ENCODE results near the gene KIF26B.

KIF26B gene

GRCh38 chr1:245598524-245599305, 443.9 kb downstream of the KIF26B start:
- no peak for DNase-seq (ENCODE audit: low read depth, low spot score)
- no peak overlapping the region for H3K27ac ChIP-seq

- H3K27ac ChIP-seq, result no peak overlapping the region
- DNase-seq (ENCODE audit: low read depth, low spot score), result no peak
Measured at GRCh38 chr1:245599371-245600174, 444.8 kb downstream of the KIF26B start.

GRCh38 chr1:245600658-245601057, 445.9 kb downstream of the KIF26B start:
- DNase-seq (ENCODE audit: low read depth, low spot score), result no peak
- no peak overlapping the region for H3K27ac ChIP-seq

GRCh38 chr1:245603311-245603865, 448.6 kb downstream of the KIF26B start:
- no peak for DNase-seq (ENCODE audit: low read depth, low spot score)
- no peak overlapping the region for H3K27ac ChIP-seq

- no peak overlapping the region for H3K27ac ChIP-seq
Measured at GRCh38 chr1:245604979-245605378, 450.2 kb downstream of the KIF26B start.

GRCh38 chr1:245605480-245606156, 450.8 kb downstream of the KIF26B start:
- H3K27ac ChIP-seq, result no peak overlapping the region
- DNase-seq (ENCODE audit: low read depth, low spot score), result no peak

More at GRCh38 chr1:245604979-245605378, 450.2 kb downstream of the KIF26B start:
- no peak for DNase-seq (ENCODE audit: low read depth, low spot score)

GRCh38 chr1:245606157-245606725, 451.5 kb downstream of the KIF26B start:
- DNase-seq (ENCODE audit: low read depth, low spot score), result no peak
- no peak overlapping the region for H3K27ac ChIP-seq

- no peak overlapping the region for H3K27ac ChIP-seq
- no peak for DNase-seq (ENCODE audit: low read depth, low spot score)
Measured at GRCh38 chr1:245608271-245608670, 453.5 kb downstream of the KIF26B start.

- DNase-seq (ENCODE audit: low read depth, low spot score), result no peak
- no peak overlapping the region for H3K27ac ChIP-seq
Measured at GRCh38 chr1:245609354-245610150, 454.8 kb downstream of the KIF26B start.

GRCh38 chr1:245611251-245611650, 456.5 kb downstream of the KIF26B start:
- DNase-seq (ENCODE audit: low read depth, low spot score), result no peak
- H3K27ac ChIP-seq, result no peak overlapping the region

GRCh38 chr1:245614476-245614875, 459.7 kb downstream of the KIF26B start:
- no peak overlapping the region for H3K27ac ChIP-seq
- DNase-seq (ENCODE audit: low read depth, low spot score), result no peak

- H3K27ac ChIP-seq, result no peak overlapping the region
- DNase-seq (ENCODE audit: low read depth, low spot score), result no peak
Measured at GRCh38 chr1:245615001-245615400, 460.2 kb downstream of the KIF26B start.

GRCh38 chr1:245621589-245621988, 466.8 kb downstream of the KIF26B start:
- no peak for DNase-seq (ENCODE audit: low read depth, low spot score)
- H3K27ac ChIP-seq, result no peak overlapping the region

GRCh38 chr1:245622332-245623014, 467.7 kb downstream of the KIF26B start:
- no peak for DNase-seq (ENCODE audit: low read depth, low spot score)
- no peak overlapping the region for H3K27ac ChIP-seq

GRCh38 chr1:245641384-245641783, 486.6 kb downstream of the KIF26B start:
- H3K27ac ChIP-seq, result no peak overlapping the region
- DNase-seq (ENCODE audit: low read depth, low spot score), result no peak

GRCh38 chr1:245645406-245645805, 490.6 kb downstream of the KIF26B start:
- DNase-seq (ENCODE audit: low read depth, low spot score), result no peak
- no peak overlapping the region for H3K27ac ChIP-seq

- H3K27ac ChIP-seq, result no peak overlapping the region
- no peak for DNase-seq (ENCODE audit: low read depth, low spot score)
Measured at GRCh38 chr1:245645894-245646293, 491.1 kb downstream of the KIF26B start.

- no peak overlapping the region for H3K27ac ChIP-seq
- no peak for DNase-seq (ENCODE audit: low read depth, low spot score)
Measured at GRCh38 chr1:245648749-245649522, 494.2 kb downstream of the KIF26B start.

All from epithelial cell of prostate (primary cell).